H1 (cell line): Measurements from ENCODE around the gene SIPA1L3. TPM values are rescaled to one million over a fixed set of nuclear protein-coding genes. Genes with fewer than 3 reads are reported as not detected.

Source experiments
- CTCF ChIA-PET: fragments of 300-600 bp; sonication (Branson Sonifier 250); formaldehyde crosslinking; loops from one replicate; lab custom pipeline; 2021; ENCODE audit not compliant: partially characterized antibody; lab: Charles Lee
- POLR2A ChIA-PET: fragments of 300-600 bp; sonication (Branson Sonifier 250); formaldehyde crosslinking; loops from one replicate; lab custom pipeline; 2021; ENCODE audit warnings: inconsistent platforms; ENCODE audit not compliant: partially characterized antibody; lab: Charles Lee
- DNase-seq, 2 experiments: peaks; one replicate each; pipeline versions ENCODE4 v3.0.0 to v3.0.0-alpha.2; 2010 to 2022; ENCODE audit warnings: low spot score in 2 of 2, low read depth in 1 of 2, mixed read lengths in 1 of 2
- FAIRE-seq: peaks from 2 replicates; lab custom pipeline; 2011; peaks lifted over from hg19 to GRCh38; lab: Jason Lieb, UNC
- H2AFZ ChIP-seq: 2 replicates; pipeline ENCODE4 v1.8.1; 2012; ENCODE audit warnings: low read length, inconsistent platforms
- H2AK5ac ChIP-seq: 2 replicates; pipeline ENCODE4 v1.6.1; 2013; ENCODE audit warnings: low read depth, low read length
- H2BK120ac ChIP-seq: replicated peaks from 2 replicates; pipeline ENCODE3; 2013; ENCODE audit warnings: low read depth, low read length, inconsistent platforms
- H2BK12ac ChIP-seq: 2 replicates; pipeline ENCODE4 v1.6.1; 2013; ENCODE audit warnings: low read depth, low read length
- H2BK15ac ChIP-seq: 2 replicates; pipeline ENCODE4 v1.6.1; 2013; ENCODE audit warnings: low read length
- H2BK20ac ChIP-seq: 2 replicates; pipeline ENCODE4 v1.6.1; 2013; ENCODE audit warnings: low read length
- H2BK5ac ChIP-seq: 2 replicates; pipeline ENCODE4 v1.6.1; 2013; ENCODE audit warnings: low read depth, low read length
- H3K14ac ChIP-seq: 2 replicates; pipeline ENCODE4 v1.6.1; 2013; ENCODE audit warnings: inconsistent platforms; ENCODE audit not compliant: insufficient read length
- H3K18ac ChIP-seq: 2 replicates; pipeline ENCODE4 v1.6.1; 2013; ENCODE audit warnings: low read length; ENCODE audit errors: extremely low read depth
- H3K23ac ChIP-seq: 2 replicates; pipeline ENCODE4 v1.6.1; 2013; ENCODE audit warnings: inconsistent platforms; ENCODE audit not compliant: insufficient read length
- H3K23me2 ChIP-seq: 2 replicates; pipeline ENCODE4 v1.6.1; 2013; ENCODE audit warnings: low read depth, low read length
- H3K27ac ChIP-seq: 2 replicates; pipeline ENCODE4 v1.6.1; 2011; ENCODE audit warnings: low read depth, low read length, inconsistent platforms
- H3K27me3 ChIP-seq, 4 experiments: replicated peaks in 1 of 4; 1 replicate in 1 of 4; 2 replicates in 3 of 4; pipeline versions ENCODE4 v1.6.1 to v1.8.1; 2011 to 2013; ENCODE audit warnings: low read length in 3 of 4, mild to moderate bottlenecking in 3 of 4, inconsistent platforms in 2 of 4, mixed read lengths in 2 of 4, moderate library complexity in 1 of 4; ENCODE audit not compliant: control insufficient read depth in 3 of 4, insufficient read depth in 3 of 4; ENCODE audit errors: extremely low read depth in 1 of 4
- H3K36me3 ChIP-seq, 4 experiments: 2 replicates each; pipeline versions ENCODE4 v1.6.1 to v1.8.1; 2011 to 2013; ENCODE audit warnings: mild to moderate bottlenecking in 4 of 4, low read length in 3 of 4, moderate library complexity in 2 of 4, control low read depth in 1 of 4, inconsistent platforms in 1 of 4; ENCODE audit not compliant: insufficient read depth in 4 of 4, control insufficient read depth in 2 of 4
- H3K4ac ChIP-seq: replicated peaks from 2 replicates; pipeline ENCODE3; 2013; ENCODE audit warnings: low read length, low read depth, mixed read lengths, inconsistent platforms; ENCODE audit not compliant: insufficient read length
- H3K4me1 ChIP-seq, 4 experiments: replicated peaks in 1 of 4; 1 replicate in 1 of 4; 2 replicates in 3 of 4; pipeline versions ENCODE4 v1.6.1 to v1.8.1; 2011 to 2013; ENCODE audit warnings: low read length in 3 of 4, inconsistent platforms in 2 of 4, mixed read lengths in 1 of 4; ENCODE audit not compliant: insufficient read depth in 4 of 4, control insufficient read depth in 3 of 4
- H3K4me2 ChIP-seq, 2 experiments: 2 replicates each; pipeline versions ENCODE4 v1.6.1 to v1.8.1; 2011 to 2013; ENCODE audit warnings: low read depth in 2 of 2, low read length in 2 of 2, control low read depth in 1 of 2, inconsistent platforms in 1 of 2, mild to moderate bottlenecking in 1 of 2; ENCODE audit not compliant: insufficient read depth in 1 of 2
- H3K4me3 ChIP-seq, 4 experiments: fragments of 200-600, 300-600 bp in 1 of 4; sonication (generic), shearing (Covaris generic), sonication (Bioruptor Twin) in 1 of 4; 2 replicates each; pipeline versions ENCODE4 v1.5.1 to v1.8.1; 2011 to 2016; ENCODE audit warnings: low read length in 4 of 4, low read depth in 3 of 4, control low read depth in 2 of 4, inconsistent platforms in 2 of 4, mild to moderate bottlenecking in 2 of 4, mixed read lengths in 1 of 4, moderate library complexity in 1 of 4; ENCODE audit not compliant: insufficient read depth in 2 of 4; ENCODE audit errors: extremely low read depth in 1 of 4
- H3K56ac ChIP-seq: replicated peaks from 2 replicates; pipeline ENCODE3; 2013; ENCODE audit warnings: low read depth, mild to moderate bottlenecking, mixed read lengths, low read length, inconsistent platforms; ENCODE audit not compliant: insufficient read length
- H3K79me1 ChIP-seq: 2 replicates; pipeline ENCODE4 v1.6.1; 2013; ENCODE audit warnings: low read depth, low read length, control low read depth
- H3K79me2 ChIP-seq, 2 experiments: 2 replicates each; pipeline versions ENCODE4 v1.6.1 to v1.8.1; 2012 to 2013; ENCODE audit warnings: low read length in 2 of 2, mild to moderate bottlenecking in 2 of 2, inconsistent platforms in 1 of 2; ENCODE audit not compliant: insufficient read depth in 2 of 2, control insufficient read depth in 1 of 2
- H3K9ac ChIP-seq, 4 experiments: replicated peaks in 1 of 4; 1 replicate in 1 of 4; 2 replicates in 3 of 4; pipeline versions ENCODE4 v1.6.1 to v1.8.1; 2011 to 2013; ENCODE audit warnings: low read depth in 3 of 4, low read length in 3 of 4, control low read depth in 2 of 4, mild to moderate bottlenecking in 2 of 4, moderate library complexity in 2 of 4, inconsistent platforms in 1 of 4; ENCODE audit errors: extremely low read depth in 1 of 4
- H3K9me3 ChIP-seq, 2 experiments: 2 replicates each; pipeline versions ENCODE4 v1.6.1 to v1.8.1; 2012 to 2013; ENCODE audit warnings: mild to moderate bottlenecking in 2 of 2, moderate library complexity in 2 of 2, control low read depth in 1 of 2, inconsistent platforms in 1 of 2, low read depth in 1 of 2, low read length in 1 of 2, mixed read lengths in 1 of 2; ENCODE audit not compliant: insufficient read depth in 2 of 2
- H4K20me1 ChIP-seq, 2 experiments: replicated peaks in 1 of 2; 2 replicates each; pipeline versions ENCODE3 to v1.8.1; 2011 to 2013; ENCODE audit warnings: inconsistent platforms in 2 of 2, low read length in 2 of 2, mild to moderate bottlenecking in 1 of 2; ENCODE audit not compliant: insufficient read depth in 2 of 2, control insufficient read depth in 1 of 2
- H4K5ac ChIP-seq: 2 replicates; pipeline ENCODE4 v1.6.1; 2013; ENCODE audit warnings: low read length, low read depth, mixed read lengths, inconsistent platforms; ENCODE audit not compliant: insufficient read length
- H4K8ac ChIP-seq: 2 replicates; pipeline ENCODE4 v1.8.0; 2013; ENCODE audit warnings: mild to moderate bottlenecking, moderate library complexity, low read length, inconsistent platforms; ENCODE audit not compliant: insufficient read depth; ENCODE audit errors: extremely low read depth
- H4K91ac ChIP-seq: replicated peaks from 2 replicates; pipeline ENCODE3; 2013; ENCODE audit warnings: low read length, mixed read lengths, inconsistent platforms; ENCODE audit not compliant: insufficient read length
- EP300 ChIP-seq, 2 experiments: IDR thresholded peaks; 1 replicate in 1 of 2; 2 replicates in 1 of 2; pipeline ENCODE4 v1.6.1; 2011 to 2012; ENCODE audit warnings: low read depth in 2 of 2, low read length in 2 of 2, mild to moderate bottlenecking in 2 of 2, borderline replicate concordance in 1 of 2, inconsistent platforms in 1 of 2, moderate library complexity in 1 of 2
- MAFK ChIP-seq: IDR thresholded peaks from 2 replicates; pipeline ENCODE4 v1.6.1; 2012; ENCODE audit warnings: low read depth, mild to moderate bottlenecking, improper control_type of control experiment, low read length
- RAD21 ChIP-seq, 2 experiments: IDR thresholded peaks in 1 of 2; conservative IDR thresholded peaks in 1 of 2; 2 replicates each; pipeline ENCODE4 v1.6.1; 2011; ENCODE audit warnings: low read depth in 2 of 2, low read length in 2 of 2, improper control_type of control experiment in 1 of 2, inconsistent platforms in 1 of 2, mild to moderate bottlenecking in 1 of 2, moderate library complexity in 1 of 2
- SIN3A ChIP-seq, 2 experiments: IDR thresholded peaks in 1 of 2; conservative IDR thresholded peaks in 1 of 2; 2 replicates each; pipeline ENCODE4 v1.6.1; 2011 to 2012; ENCODE audit warnings: low read length in 2 of 2, improper control_type of control experiment in 1 of 2, low read depth in 1 of 2, mild to moderate bottlenecking in 1 of 2
- SP1 ChIP-seq: IDR thresholded peaks from 2 replicates; pipeline ENCODE4 v1.6.1; 2011; ENCODE audit warnings: low read depth, low read length
- TBP ChIP-seq: IDR thresholded peaks from 2 replicates; pipeline ENCODE4 v1.6.1; 2011; ENCODE audit warnings: low read depth, low read length, improper control_type of control experiment
- USF2 ChIP-seq: IDR thresholded peaks from 2 replicates; pipeline ENCODE4 v1.6.1; 2011; ENCODE audit warnings: low read length, improper control_type of control experiment
- ZNF274 ChIP-seq: IDR thresholded peaks from 2 replicates; pipeline ENCODE4 v1.7.0; 2012; ENCODE audit warnings: low read length, borderline replicate concordance; ENCODE audit errors: extremely low read depth
- WGBS, 2 experiments: shearing (Covaris generic) in 1 of 2; methylation state at CpG; one replicate each; pipeline versions ENCODE4 v1.1.6 to v1.1.7; 2013 to 2015; ENCODE audit warnings: low lambda C conversion rate in 2 of 2, mixed read lengths in 2 of 2, inconsistent platforms in 1 of 2, low coverage in 1 of 2, missing lambda C conversion rate in 1 of 2; ENCODE audit not compliant: insufficient replicate concordance in 2 of 2, insufficient coverage in 1 of 2, insufficient read length in 1 of 2; ENCODE audit errors: extremely low coverage in 1 of 2, missing lambda C conversion rate in 1 of 2; 5-methylcytosine and 5-hydroxymethylcytosine counted together
- polyA plus RNA-seq, 7 experiments: library from polyadenylated mRNA; depleted of rRNA in 3 of 7; stranded (reverse) in 5 of 7; unstranded in 2 of 7; fragments of >200 nt in 5 of 7; fragments of 200-250 nt in 2 of 7; gene quantifications; 1 replicate in 5 of 7; 2 replicates in 1 of 7; 4 replicates in 1 of 7; pipeline versions ENCODE4 v1.2.1 to v1.2.3, GENCODE V29; 2011 to 2013; ENCODE audit warnings: missing spikeins in 2 of 7, mixed read lengths in 2 of 7
- total RNA-seq: library from RNA; stranded (reverse); fragmentation: NEBNext Ultra II Directional; extraction: Animal tissue kit (Norgen Biotek cat#: 25700); gene quantifications from 2 replicates; pipeline ENCODE4 v1.2.1, GENCODE V29; 2021

SIPA1L3 gene
- total and polyA plus RNA-seq, 2 of the 8 experiments (the other 6 are each of a cell fraction or from before 2014, with no cell fraction given) = 15.0 to 54.9 TPM

- H2AK5ac ChIP-seq = no peak overlapping the region
- H3K14ac ChIP-seq = no peak overlapping the region
- no peak overlapping the region for H3K23ac ChIP-seq
- H2BK20ac ChIP-seq = no peak overlapping the region
- H3K79me1 ChIP-seq = no peaks in the 10 kb centered on the region
- DNase-seq = peak in 1 of 2 experiments; percentile 78
- 1% methylated on average over 17 of the region's 80 CpGs; no CpG with 5 or more reads in 1 of the 2 experiments for WGBS, 2 experiments
- H2BK12ac ChIP-seq = 0 out of 2 replicates have a peak overlapping the region, but pooled peaks have one; percentile 60
- CTCF ChIA-PET = interaction anchor here (1.4 to 1.9 kb wide), 2 partner anchors 11 to 17 kb away, joined by 4 to 7 read pairs; no protein-coding TSS in a partner anchor
- peak overlapping the region; percentile 78 to 95 for H3K4me2 ChIP-seq
- POLR2A ChIA-PET = interaction anchor here (0.9 to 1.8 kb wide), 3 partner anchors 15 to 47 kb away, joined by 3 to 4 read pairs (median 3); no protein-coding TSS in a partner anchor
- H2BK120ac ChIP-seq = no peak overlapping the region
- no peak overlapping the region for H3K56ac ChIP-seq
- H2BK5ac ChIP-seq = no peak overlapping the region
- H4K20me1 ChIP-seq = peaks cover 0 to 2% of the 10 kb centered on the region in 2 experiments
- H3K9me3 ChIP-seq = no peaks in the 10 kb centered on the region
- H3K9ac ChIP-seq = no peak overlapping the region; a peak in 1 of 7 replicates
- H3K36me3 ChIP-seq = no peaks in the 10 kb centered on the region
- H3K4me3 ChIP-seq = peak overlapping the region; percentile 60 to 86 (median 61)
- no peak overlapping the region; the same call in 1 of the 2 replicates for H4K8ac ChIP-seq
- peaks cover 11% of the 10 kb centered on the region for H3K23me2 ChIP-seq
- H3K27ac ChIP-seq = no peak overlapping the region
- H4K91ac ChIP-seq = no peak overlapping the region
- H3K79me2 ChIP-seq = no peaks in the 10 kb centered on the region
- peaks cover 0 to 10% (median 5%) of the 10 kb centered on the region in 4 experiments; a peak in 3 of 7 replicates for H3K27me3 ChIP-seq
- H4K5ac ChIP-seq = peak overlapping the region; percentile 54
- H2BK15ac ChIP-seq = no peak overlapping the region
- FAIRE-seq = no peak
- no peak overlapping the region for H3K4ac ChIP-seq
- no peak overlapping the region; the same call in 1 of the 2 replicates for H3K18ac ChIP-seq
- peak overlapping the region; percentile 11; the same call in 1 of the 2 replicates for H2AFZ ChIP-seq
- peaks cover 6 to 17% (median 14%) of the 10 kb centered on the region in 4 experiments for H3K4me1 ChIP-seq
- TF ChIP-seq USF2 (no peak), RAD21 (IDR thresholded peaks at IDR 0.05 in 1 of 2, conservative IDR thresholded peaks at IDR 0.05 in 1 of 2; ENCODE audit: low read depth in 2 of 2, low read length in 2 of 2) (no peak), TBP (0 out of 2 replicates have a peak, but pooled peaks have one; percentile 17), ZNF274 (no peak), SIN3A (conservative IDR thresholded peaks at IDR 0.05 in 1 of 2, IDR thresholded peaks at IDR 0.05 in 1 of 2; ENCODE audit: low read depth in 1 of 2, low read length in 2 of 2) (peak in 1 of 2 experiments; percentile 47; a peak in 1 of 4 replicates), EP300 (IDR thresholded peaks at IDR 0.05; ENCODE audit: borderline replicate concordance in 1 of 2, low read depth in 2 of 2, low read length in 2 of 2) (no peak), SP1 (no peak), MAFK (no peak)
Measured at GRCh38 chr19:38228491-38229439, 321.8 kb downstream of the SIPA1L3 start.
